Activated CD4-positive, alpha-beta T cell treated with anti-CD3 and anti-CD28 coated beads for 36 hours (primary cell): Measurements from ENCODE around the gene BCR. TPM values are rescaled to one million over a fixed set of nuclear protein-coding genes. Genes with fewer than 3 reads are reported as not detected.

Source experiments
- ATAC-seq: fragments of 200-7000 bp; cut with Tn5 transposase; one replicate; pipeline ENCODE4 v1.10.0; 2021; ENCODE audit warnings: mild to moderate bottlenecking, moderate library complexity
- CTCF ChIA-PET: fragments of 350-600 bp; sonication (Branson Sonifier 250); formaldehyde crosslinking; loops from one replicate; lab custom pipeline; 2021; ENCODE audit warnings: antibody characterized with exemption; lab: Charles Lee
- POLR2A ChIA-PET: fragments of 350-600 bp; sonication (Branson Sonifier 250); formaldehyde crosslinking; loops from one replicate; lab custom pipeline; 2021; ENCODE audit warnings: antibody characterized with exemption, inconsistent platforms; lab: Charles Lee
- DNase-seq: peaks from one replicate; pipeline ENCODE4 v3.0.0-alpha.2; 2020
- H3K27ac Mint-ChIP-seq: one replicate; pipeline ENCODE4 v1.8.0; 2021; ENCODE audit warnings: mixed read lengths
- H3K27me3 Mint-ChIP-seq: one replicate; pipeline ENCODE4 v1.8.0; 2021; ENCODE audit warnings: mixed read lengths
- H3K36me3 Mint-ChIP-seq: one replicate; pipeline ENCODE4 v1.8.0; 2021; ENCODE audit warnings: low read depth, mixed read lengths
- H3K4me1 Mint-ChIP-seq: one replicate; pipeline ENCODE4 v1.8.0; 2021; ENCODE audit warnings: mixed read lengths
- H3K4me3 Mint-ChIP-seq: one replicate; pipeline ENCODE4 v1.8.0; 2021; ENCODE audit warnings: mild to moderate bottlenecking, moderate library complexity, mixed read lengths
- H3K9me3 Mint-ChIP-seq: one replicate; pipeline ENCODE4 v1.8.0; 2021; ENCODE audit warnings: low read depth, mixed read lengths
- intact Hi-C, 2 experiments: fragments of 100-400 bp; cut with DNase I in 1 of 2; cut with micrococcal nuclease in 1 of 2; formaldehyde crosslinking; loops; one replicate each; pipeline versions ENCODE4 v1.14.2 to v1.15.1; 2022 to 2024; cut with DNase I, micrococcal nuclease
- total RNA-seq, 2 experiments: library from RNA; stranded (reverse); gene quantifications; one replicate each; pipeline ENCODE4 v1.2.3, GENCODE V29; 2021

The BCR gene
- total RNA-seq, 2 experiments from 2014 or later = 45.5 to 58.0 TPM

GRCh38 chr22:23212061-23213021 lies 32.0 kb downstream of the BCR start:
- Mint-ChIP-seq H3K4me1 (peaks cover 52% of the 10 kb centered on the region), H3K27me3 (no peaks in the 10 kb centered on the region), H3K27ac (peak overlapping the region; percentile 56), H3K9me3 (no peaks in the 10 kb centered on the region), H3K4me3 (no peak overlapping the region), H3K36me3 (peaks cover 9% of the 10 kb centered on the region)
- ChIA-PET CTCF (interaction anchor here (0.6 kb wide), 3 partner anchors 10 to 38 kb away, joined by 3 read pairs; no protein-coding TSS in a partner anchor), POLR2A (no interaction called here)
- DNase-seq (no peak), ATAC-seq (no peak)
- intact Hi-C loops = loop anchor here in 1 of 2 experiments (10.0 kb wide), 1 partner anchor 622 kb away; the partner anchor contains the start of gene DERL3

- ATAC-seq = no peak
- H3K27ac Mint-ChIP-seq = peak overlapping the region; percentile 49
- H3K4me3 Mint-ChIP-seq = no peak overlapping the region
- H3K9me3 Mint-ChIP-seq = no peaks in the 10 kb centered on the region
- H3K27me3 Mint-ChIP-seq = no peaks in the 10 kb centered on the region
- no peak for DNase-seq
- H3K4me1 Mint-ChIP-seq = peaks cover 60% of the 10 kb centered on the region
- CTCF ChIA-PET = interaction anchor here (0.7 to 1.2 kb wide), 2 partner anchors 34 to 69 kb away, joined by 4 to 5 read pairs; no protein-coding TSS in a partner anchor
- POLR2A ChIA-PET = no interaction called here
- intact Hi-C loops = loop anchor here in 1 of 2 experiments (10.0 kb wide), 1 partner anchor 622 kb away; the partner anchor contains the start of gene DERL3
- H3K36me3 Mint-ChIP-seq = peaks cover 6% of the 10 kb centered on the region
Measured at GRCh38 chr22:23213022-23213555, 32.8 kb downstream of the BCR start.

- CTCF ChIA-PET = interaction anchor here (0.7 to 1.2 kb wide), 2 partner anchors 35 to 68 kb away, joined by 4 to 5 read pairs; no protein-coding TSS in a partner anchor
- intact Hi-C loops = loop anchor here in 1 of 2 experiments (10.0 kb wide), 1 partner anchor 621 kb away; the partner anchor contains the start of gene DERL3
- no peak for ATAC-seq
- POLR2A ChIA-PET = no interaction called here
- peak overlapping the region; percentile 56 for H3K27ac Mint-ChIP-seq
- peaks cover 6% of the 10 kb centered on the region for H3K36me3 Mint-ChIP-seq
- no peaks in the 10 kb centered on the region for H3K9me3 Mint-ChIP-seq
- H3K4me1 Mint-ChIP-seq = peaks cover 66% of the 10 kb centered on the region
- no peak for DNase-seq
- H3K4me3 Mint-ChIP-seq = no peak overlapping the region
- no peaks in the 10 kb centered on the region for H3K27me3 Mint-ChIP-seq
Measured at GRCh38 chr22:23213581-23214334, 33.4 kb downstream of the BCR start.

- CTCF ChIA-PET = interaction anchor here (1.2 kb wide), 1 partner anchor 36 kb away, joined by 5 read pairs; no protein-coding TSS in a partner anchor
- H3K27ac Mint-ChIP-seq = peak overlapping the region; percentile 56
Measured at GRCh38 chr22:23214398-23214797, 34.1 kb downstream of the BCR start.

GRCh38 chr22:23215294-23216241 lies 35.3 kb downstream of the BCR start:
- Mint-ChIP-seq H3K27me3 (no peaks in the 10 kb centered on the region), H3K27ac (peak overlapping the region; percentile 84), H3K36me3 (peaks cover 2% of the 10 kb centered on the region), H3K4me1 (peaks cover 83% of the 10 kb centered on the region), H3K4me3 (peak overlapping the region; percentile 63), H3K9me3 (no peaks in the 10 kb centered on the region)
- CTCF ChIA-PET = interaction anchor here (0.6 to 1.8 kb wide), 10 partner anchors 10 to 170 kb away, joined by 3 to 8 read pairs (median 4); no protein-coding TSS in a partner anchor
- intact Hi-C loops = loop anchor here (1.0 to 10.0 kb wide), 8 partner anchors 28 to 619 kb away; partner anchors contain the start of genes DERL3 (in 1 of the 2) and RSPH14 (in 1 of the 2)
- DNase-seq (peak; percentile 50), ATAC-seq (peak; percentile 1)
- POLR2A ChIA-PET = interaction anchor here (0.6 to 1.7 kb wide), 3 partner anchors 19 to 70 kb away, joined by 3 to 10 read pairs (median 3); partner anchors contain the start of gene RAB36

More at GRCh38 chr22:23214398-23214797, 34.1 kb downstream of the BCR start:
- intact Hi-C loops = loop anchor here in 1 of 2 experiments (10.0 kb wide), 1 partner anchor 620 kb away; the partner anchor contains the start of gene DERL3
- POLR2A ChIA-PET = no interaction called here
- Mint-ChIP-seq H3K9me3 (no peaks in the 10 kb centered on the region), H3K36me3 (peaks cover 4% of the 10 kb centered on the region), H3K4me3 (no peak overlapping the region), H3K27me3 (no peaks in the 10 kb centered on the region), H3K4me1 (peaks cover 73% of the 10 kb centered on the region)
- no peak for ATAC-seq
- DNase-seq = no peak

- peak overlapping the region; percentile 84 for H3K27ac Mint-ChIP-seq
- H3K9me3 Mint-ChIP-seq = no peaks in the 10 kb centered on the region
- H3K36me3 Mint-ChIP-seq = peaks cover 2% of the 10 kb centered on the region
- intact Hi-C loops = loop anchor here (1.0 to 10.0 kb wide), 8 partner anchors 27 to 618 kb away; partner anchors contain the start of genes DERL3 (in 1 of the 2) and RSPH14 (in 1 of the 2)
- ChIA-PET POLR2A (interaction anchor here (0.6 to 1.7 kb wide), 4 partner anchors 18 to 147 kb away, joined by 3 to 10 read pairs (median 3); partner anchors contain the start of gene RAB36), CTCF (interaction anchor here (0.6 to 1.8 kb wide), 9 partner anchors 10 to 207 kb away, joined by 3 to 8 read pairs (median 4); no protein-coding TSS in a partner anchor)
- ATAC-seq = peak; percentile 62
- peak; percentile 79 for DNase-seq
- no peaks in the 10 kb centered on the region for H3K27me3 Mint-ChIP-seq
- H3K4me3 Mint-ChIP-seq = peak overlapping the region; percentile 63
- peaks cover 89% of the 10 kb centered on the region for H3K4me1 Mint-ChIP-seq
Measured at GRCh38 chr22:23216461-23217170, 36.3 kb downstream of the BCR start.

GRCh38 chr22:23217171-23218052 lies 37.1 kb downstream of the BCR start:
- Mint-ChIP-seq H3K4me1 (peaks cover 94% of the 10 kb centered on the region), H3K9me3 (no peaks in the 10 kb centered on the region), H3K27me3 (no peaks in the 10 kb centered on the region), H3K27ac (peak overlapping the region; percentile 84), H3K4me3 (peak overlapping the region; percentile 63), H3K36me3 (peaks cover 2% of the 10 kb centered on the region)
- intact Hi-C loops = loop anchor here (2.0 to 10.0 kb wide), 5 partner anchors 35 to 617 kb away; partner anchors contain the start of genes DERL3 (in 1 of the 2) and RSPH14 (in 1 of the 2)
- ChIA-PET CTCF (interaction anchor here (0.6 to 2.5 kb wide), 5 partner anchors 17 to 206 kb away, joined by 3 to 11 read pairs (median 3); no protein-coding TSS in a partner anchor), POLR2A (interaction anchor here (1.7 kb wide), 1 partner anchor 26 kb away, joined by 10 read pairs; no protein-coding TSS in a partner anchor)
- ATAC-seq (no peak), DNase-seq (no peak)
